Mucosa of rectum (tissue), 2 donors: ENCODE results near the gene KLC4.
"Not testable (repeated sequence)": the region's sequence is repeated elsewhere in the genome, so short reads cannot be mapped to it uniquely, and the experiment has no call there.

Experiments used
- H3K27ac ChIP-seq, 2 donors: one replicate each; pipeline ENCODE4 v1.7.0; 2013; ENCODE audit warnings: inconsistent platforms in 2 of 2, low read depth in 2 of 2, low read length in 2 of 2
- H3K27me3 ChIP-seq, 2 donors: one replicate each; pipeline ENCODE4 v1.7.0; 2013; ENCODE audit warnings: low read length in 2 of 2; ENCODE audit not compliant: control insufficient read depth in 2 of 2, insufficient read depth in 2 of 2
- H3K36me3 ChIP-seq, 2 donors: one replicate each; pipeline ENCODE4 v1.7.0; 2013; ENCODE audit warnings: low read length in 2 of 2; ENCODE audit not compliant: control insufficient read depth in 2 of 2, insufficient read depth in 2 of 2
- H3K4me1 ChIP-seq, 2 donors: one replicate each; pipeline ENCODE4 v1.7.0; 2013; ENCODE audit warnings: low read length in 2 of 2, mild to moderate bottlenecking in 1 of 2; ENCODE audit not compliant: control insufficient read depth in 2 of 2, insufficient read depth in 2 of 2
- H3K4me3 ChIP-seq, 2 donors: one replicate each; pipeline ENCODE4 v1.7.0; 2013; ENCODE audit warnings: low read length in 2 of 2
- H3K9ac ChIP-seq, 2 donors: one replicate each; pipeline ENCODE4 v1.7.0; 2013; ENCODE audit warnings: low read length in 2 of 2, low read depth in 1 of 2, mild to moderate bottlenecking in 1 of 2
- H3K9me3 ChIP-seq, 2 donors: one replicate each; pipeline ENCODE4 v1.7.0; 2013; ENCODE audit warnings: low read length in 2 of 2; ENCODE audit not compliant: control insufficient read depth in 2 of 2
- donor health status: healthy.
- donor health status: Normal muscosa, but diverticular disease.

Gene KLC4

DNA sequence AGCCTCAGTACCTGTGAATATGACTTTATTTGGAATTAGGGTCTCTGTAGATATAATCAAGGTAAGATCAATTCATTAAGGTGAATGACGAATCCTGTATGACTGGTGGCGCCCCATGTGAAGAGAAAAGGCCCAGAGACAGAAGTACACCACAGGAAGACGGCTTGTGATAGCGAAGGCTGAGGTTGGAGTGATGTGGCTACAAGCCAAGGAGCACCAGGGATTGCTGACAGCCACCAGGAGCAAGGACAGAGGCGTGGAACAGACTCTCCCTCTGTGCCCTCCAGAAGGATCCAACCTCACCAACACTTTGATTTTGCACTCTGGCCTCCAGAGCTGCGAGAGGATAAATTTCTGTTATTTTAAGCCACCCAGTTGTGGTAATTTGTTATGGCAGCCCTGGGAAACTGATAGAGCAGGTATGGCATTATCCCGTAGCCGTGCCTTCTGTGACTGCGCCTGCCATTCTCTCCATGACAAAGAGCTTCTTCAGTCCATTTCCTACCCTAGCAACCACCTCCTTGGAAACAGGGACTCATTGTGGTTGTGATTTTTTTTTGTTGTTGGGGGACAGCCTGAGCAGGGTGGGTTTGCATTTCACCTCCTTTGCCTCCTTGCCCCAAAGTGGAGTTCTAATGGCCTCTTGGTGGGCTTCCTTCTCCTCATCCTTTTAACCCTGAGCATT lies 46.2 kb downstream of the KLC4 start:
- Histone ChIP-seq H3K9me3 (no peaks in the 10 kb centered on the region), H3K36me3 (no peaks in the 10 kb centered on the region), H3K4me3 (no peak overlapping the region)

DNA sequence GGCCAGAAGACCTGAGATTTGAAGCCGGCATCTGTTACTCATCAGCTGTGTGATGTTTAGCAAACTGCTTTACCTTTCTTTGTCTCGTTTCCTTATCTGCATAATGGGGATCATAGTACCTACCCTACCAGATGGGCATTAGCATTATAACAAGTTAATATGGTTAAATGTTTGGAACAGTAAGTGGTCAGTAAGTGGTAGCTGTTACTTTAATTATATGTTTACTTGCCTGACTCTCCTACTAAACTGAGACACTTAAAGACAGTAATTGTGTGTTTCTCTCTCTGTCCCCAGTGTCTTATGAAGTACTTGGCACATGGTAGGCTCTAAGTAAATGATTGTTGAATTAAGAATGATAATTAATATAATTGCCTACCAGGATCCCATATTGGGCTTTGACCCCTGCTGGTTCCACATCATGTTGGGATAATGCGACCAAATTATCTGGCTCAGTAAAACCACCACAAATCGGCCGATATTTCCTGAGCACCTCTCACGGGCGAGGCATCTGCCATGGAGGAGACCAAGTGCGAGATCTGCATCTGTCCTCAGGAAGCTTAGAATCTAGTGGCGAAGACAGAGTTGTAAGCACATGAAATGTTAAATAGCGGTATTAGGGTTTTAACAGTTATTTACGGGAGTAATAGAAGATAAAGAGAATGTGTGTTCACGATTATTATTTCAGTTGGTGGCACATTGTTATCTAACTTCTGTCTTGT lies 48.1 kb downstream of the KLC4 start:
- H3K27me3 ChIP-seq, result no peaks in the 10 kb centered on the region
- H3K9ac ChIP-seq, result no peak overlapping the region

More for the DNA sequence above, 46.2 kb downstream of the KLC4 start:
- Histone ChIP-seq H3K4me1 (no peaks in the 10 kb centered on the region), H3K27me3 (no peaks in the 10 kb centered on the region), H3K27ac (no peak overlapping the region), H3K9ac (no peak overlapping the region)

DNA sequence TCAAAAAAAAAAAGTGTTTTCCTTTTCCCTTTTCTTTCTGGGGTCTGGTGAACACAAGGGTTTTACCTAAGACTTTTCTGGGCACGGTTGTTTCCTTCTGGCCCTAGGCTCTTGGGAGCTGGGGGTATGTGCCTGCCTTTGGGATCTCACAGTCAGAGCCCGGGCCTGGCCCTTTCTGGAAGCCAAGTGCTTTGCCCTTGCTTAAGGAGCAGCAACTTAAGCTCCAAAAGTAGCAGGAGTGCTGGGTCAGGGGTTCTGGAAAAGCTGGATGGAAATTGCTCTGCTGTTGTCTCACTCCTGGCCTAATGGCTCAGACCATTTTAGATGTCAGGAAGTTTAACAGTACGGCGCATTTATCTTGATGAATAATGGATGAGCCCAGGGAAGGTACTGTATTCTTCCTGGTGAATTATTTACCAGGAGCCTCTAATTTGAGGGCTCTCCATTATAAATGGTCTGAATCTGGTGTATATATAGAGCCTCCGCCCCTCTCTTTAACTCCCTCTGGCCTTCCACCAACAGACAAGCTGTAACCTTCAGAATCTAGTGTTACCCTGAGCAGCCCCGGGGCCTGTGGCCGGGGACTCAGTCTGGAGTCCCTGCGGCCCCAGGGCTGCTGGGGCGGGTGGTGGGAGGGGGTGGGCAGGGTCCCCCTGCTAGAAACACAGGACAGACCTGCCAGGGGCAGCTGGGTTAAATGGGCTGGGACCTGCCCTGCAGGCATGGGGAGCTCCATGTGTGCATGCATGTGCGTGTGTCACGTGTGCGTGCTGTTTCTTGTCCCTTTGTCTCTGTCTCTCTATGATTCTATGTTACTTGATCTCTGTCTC lies 54.2 kb downstream of the KLC4 start:
- peak overlapping the region; percentile 39 to 48 for H3K27ac ChIP-seq
- no peak overlapping the region for H3K4me3 ChIP-seq
- peak overlapping the region; percentile 9 to 52 for H3K9ac ChIP-seq
- H3K36me3 ChIP-seq, result no peaks in the 10 kb centered on the region
- H3K9me3 ChIP-seq, result no peaks in the 10 kb centered on the region
- H3K4me1 ChIP-seq, result peaks cover 7 to 10% of the 10 kb centered on the region in 2 donors
- H3K27me3 ChIP-seq, result no peaks in the 10 kb centered on the region

More for the DNA sequence above, 48.1 kb downstream of the KLC4 start:
- Histone ChIP-seq H3K4me3 (no peak overlapping the region), H3K27ac (no peak overlapping the region), H3K9me3 (no peaks in the 10 kb centered on the region), H3K36me3 (no peaks in the 10 kb centered on the region), H3K4me1 (no peaks in the 10 kb centered on the region)

GRCh38 chr6:43115365-43115764 lies 55.9 kb downstream of the KLC4 start:
- Histone ChIP-seq H3K9ac (no peak overlapping the region), H3K27me3 (no peaks in the 10 kb centered on the region), H3K4me1 (peaks cover 7 to 10% of the 10 kb centered on the region in 2 donors), H3K36me3 (no peaks in the 10 kb centered on the region), H3K9me3 (no peaks in the 10 kb centered on the region), H3K27ac (no peak overlapping the region), H3K4me3 (no peak overlapping the region)

DNA sequence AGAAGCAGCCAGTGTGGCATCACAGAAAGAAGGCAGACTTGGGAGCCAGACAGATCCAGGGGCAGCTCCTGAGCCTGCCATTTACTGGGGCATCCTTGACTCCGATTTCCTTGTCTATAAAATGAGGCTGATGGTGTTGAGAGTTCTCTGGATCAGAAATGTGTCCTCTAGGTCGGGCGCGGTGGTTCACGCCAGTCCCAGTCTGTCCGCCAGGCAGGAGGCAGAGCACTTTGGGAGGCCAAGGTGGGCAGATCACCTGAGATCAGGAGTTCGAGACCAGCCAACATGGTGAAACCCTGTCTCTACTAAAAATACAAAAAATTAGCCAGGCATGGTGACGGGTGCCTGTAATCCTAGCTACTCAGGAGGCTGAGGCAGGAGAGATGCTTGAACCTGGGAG lies 58.0 kb downstream of the KLC4 start:
- not testable (repeated sequence) for H3K27me3 ChIP-seq, H3K27ac ChIP-seq, H3K9me3 ChIP-seq, H3K9ac ChIP-seq, H3K4me3 ChIP-seq, H3K36me3 ChIP-seq
- H3K4me1 ChIP-seq, result peaks cover 7 to 10% of the 10 kb centered on the region in 2 donors

GRCh38 chr6:43119482-43119881 lies 60.1 kb downstream of the KLC4 start:
- no peaks in the 10 kb centered on the region for H3K27me3 ChIP-seq
- no peak overlapping the region for H3K27ac ChIP-seq
- no peak overlapping the region for H3K4me3 ChIP-seq
- peaks cover 0 to under 1% of the 10 kb centered on the region in 2 donors for H3K4me1 ChIP-seq
- H3K9me3 ChIP-seq, result no peaks in the 10 kb centered on the region
- no peak overlapping the region for H3K9ac ChIP-seq
- H3K36me3 ChIP-seq, result no peaks in the 10 kb centered on the region

- Histone ChIP-seq H3K4me1 (no peaks in the 10 kb centered on the region), H3K9me3 (no peaks in the 10 kb centered on the region), H3K9ac (no peak overlapping the region), H3K27ac (peak overlapping the region in 1 of 2 donors; percentile 9), H3K27me3 (no peaks in the 10 kb centered on the region), H3K36me3 (no peaks in the 10 kb centered on the region), H3K4me3 (no peak overlapping the region)
Measured at GRCh38 chr6:43120101-43120763, 60.8 kb downstream of the KLC4 start.

DNA sequence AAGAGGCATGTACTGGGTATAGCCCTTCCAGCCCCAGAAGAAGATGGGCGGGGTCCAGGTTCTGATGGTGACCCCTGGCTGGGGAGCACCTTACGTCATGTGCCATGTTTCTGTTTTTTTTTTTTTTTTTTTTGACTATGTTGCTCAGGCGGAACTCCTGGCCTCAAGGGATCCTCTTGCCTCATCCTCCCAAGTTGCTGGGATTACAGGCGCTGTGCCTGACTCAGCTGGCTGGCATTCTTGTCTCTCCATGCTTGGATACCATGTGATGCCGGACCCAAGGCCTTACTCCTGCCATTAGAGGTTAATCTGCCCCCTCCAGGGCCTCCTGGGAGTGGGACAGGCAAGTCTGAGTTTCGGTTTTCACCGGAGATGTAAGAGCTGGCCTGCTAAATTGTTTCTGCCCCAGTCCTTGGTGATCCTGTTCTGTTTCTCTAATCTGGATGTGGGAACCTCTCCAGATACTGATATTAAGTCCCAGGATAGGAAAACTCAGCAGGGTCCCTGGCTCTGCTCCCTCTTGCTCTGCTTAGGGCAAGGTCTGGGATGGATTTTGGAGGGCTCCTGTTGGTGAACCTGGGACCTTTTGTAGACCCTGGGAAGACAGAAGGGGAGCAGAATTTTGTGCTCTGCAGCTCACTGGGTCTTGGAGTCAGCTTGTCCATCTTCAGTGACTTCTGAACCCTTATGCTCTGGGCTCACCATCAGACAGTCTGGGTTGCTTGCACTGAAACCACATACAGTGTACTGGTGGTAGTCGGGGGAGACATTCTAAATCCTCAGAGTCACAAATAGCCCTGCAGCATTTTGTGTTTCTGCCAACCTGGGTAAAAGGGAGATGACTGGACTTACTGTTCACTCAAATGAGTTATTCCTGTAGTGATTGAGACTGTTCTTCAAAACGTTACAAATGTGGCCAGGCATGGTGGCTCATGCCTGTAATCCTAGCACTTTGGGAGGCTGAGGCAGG lies 61.8 kb downstream of the KLC4 start:
- H3K27me3 ChIP-seq, result no peaks in the 10 kb centered on the region
- H3K4me1 ChIP-seq, result peaks cover 0 to under 1% of the 10 kb centered on the region in 2 donors
- H3K27ac ChIP-seq, result peak overlapping the region; percentile 9 to 24
- no peak overlapping the region for H3K4me3 ChIP-seq
- H3K9ac ChIP-seq, result no peak overlapping the region
- no peaks in the 10 kb centered on the region for H3K9me3 ChIP-seq
- no peaks in the 10 kb centered on the region for H3K36me3 ChIP-seq

DNA sequence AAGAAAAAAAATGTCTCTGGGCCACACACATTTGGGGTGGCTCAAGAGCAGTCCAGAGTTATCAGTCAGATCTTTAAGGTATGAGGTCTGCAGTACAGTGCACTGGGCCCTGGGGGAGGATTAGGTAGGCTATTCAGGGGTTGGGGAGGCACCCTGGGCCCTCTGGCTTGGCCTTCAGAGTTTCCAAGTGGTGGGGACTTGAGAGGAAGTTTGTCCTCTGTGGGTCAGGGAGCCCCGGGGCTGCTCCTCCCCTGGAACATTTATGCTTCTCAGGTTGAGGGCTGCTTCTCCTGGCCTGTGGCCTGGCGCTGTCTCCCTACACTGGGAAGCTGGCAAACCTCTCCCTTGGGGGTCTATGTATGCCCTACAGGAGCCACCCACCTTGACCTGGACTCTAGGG lies 62.7 kb downstream of the KLC4 start:
- H3K36me3 ChIP-seq, result no peaks in the 10 kb centered on the region
- H3K27ac ChIP-seq, result no peak overlapping the region
- no peaks in the 10 kb centered on the region for H3K9me3 ChIP-seq
- H3K9ac ChIP-seq, result no peak overlapping the region
- no peaks in the 10 kb centered on the region for H3K27me3 ChIP-seq
- peaks cover 0 to 7% of the 10 kb centered on the region in 2 donors for H3K4me1 ChIP-seq
- no peak overlapping the region for H3K4me3 ChIP-seq
